Activated effector memory CD4-positive, alpha-beta T cell treated with anti-CD3 and anti-CD28 coated beads, Interleukin-2, amount 50 U/mL, for 16 hours (primary cell): ENCODE measurements around the gene ZC3HAV1L.
"Not testable (repeated sequence)": the region's sequence is repeated elsewhere in the genome, so short reads cannot be mapped to it uniquely, and the experiment has no call there.

Experiments used
- DNase-seq: peaks from one replicate; pipeline ENCODE4 v3.0.0-alpha.2; 2020

The ZC3HAV1L gene

GRCh38 chr7:139011373-139011772 lies 24.5 kb downstream of the ZC3HAV1L start:
- DNase-seq: no peak

DNA sequence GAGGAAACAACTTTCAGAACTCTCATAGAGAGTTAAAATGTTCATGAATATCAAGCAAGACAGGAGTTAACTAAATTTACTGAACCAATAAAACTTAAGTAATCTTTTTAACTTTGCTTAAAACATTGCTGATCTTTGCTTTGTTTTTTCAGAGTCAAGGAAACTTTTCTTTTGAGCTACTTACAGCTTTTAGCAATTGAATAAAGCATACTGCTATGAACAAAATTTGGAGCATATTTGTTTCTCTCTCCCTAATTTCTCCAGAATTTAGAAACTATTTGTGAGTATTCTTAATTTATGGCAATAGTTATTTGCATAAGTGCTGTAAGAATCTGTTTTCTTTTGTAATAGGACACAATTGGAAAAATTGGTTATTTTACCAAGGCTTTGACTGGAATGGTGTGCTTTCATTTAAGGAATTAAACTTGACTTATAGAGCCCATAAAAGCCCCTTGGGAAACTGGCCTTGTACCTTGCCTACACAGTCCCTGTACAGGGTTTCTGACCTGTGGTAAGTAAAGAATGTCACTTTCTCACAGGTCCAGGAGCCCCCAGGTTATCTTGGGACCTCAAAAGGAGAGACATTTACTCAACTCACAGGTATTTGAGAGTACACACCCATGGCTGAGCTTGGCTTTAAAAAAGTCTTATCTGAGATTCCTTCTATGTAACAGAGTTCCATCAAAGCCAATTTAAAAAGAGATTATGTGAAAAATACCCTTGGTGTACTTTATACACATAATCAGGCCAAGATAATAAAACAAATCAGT lies 31.3 kb downstream of the ZC3HAV1L start:
- DNase-seq: no peak

GRCh38 chr7:138999414-138999813 lies 36.4 kb downstream of the ZC3HAV1L start:
- DNase-seq: no peak

- DNase-seq: no peak
Measured at GRCh38 chr7:138992052-138992531, 43.8 kb downstream of the ZC3HAV1L start.

DNA sequence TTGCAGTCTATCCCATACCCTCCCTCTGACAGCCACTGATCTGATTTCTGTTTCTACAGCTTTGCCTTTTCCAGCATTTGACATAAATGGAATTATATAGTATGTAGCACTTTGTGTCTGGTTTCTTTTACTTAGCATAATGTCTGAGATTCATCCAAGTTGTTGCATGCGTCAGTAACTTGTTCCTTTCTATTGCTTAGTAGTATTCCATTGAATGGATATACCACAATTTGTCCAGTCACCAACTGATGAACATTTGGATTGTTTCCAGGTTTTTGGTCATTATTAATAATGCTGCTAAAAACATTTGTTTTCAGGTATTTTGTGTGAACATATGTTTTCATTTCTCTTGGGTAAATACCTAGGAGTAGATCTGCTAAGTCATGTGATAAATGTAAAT lies 48.2 kb downstream of the ZC3HAV1L start:
- DNase-seq: no peak

GRCh38 chr7:138982204-138982623 lies 53.6 kb downstream of the ZC3HAV1L start:
- no peak for DNase-seq

DNA sequence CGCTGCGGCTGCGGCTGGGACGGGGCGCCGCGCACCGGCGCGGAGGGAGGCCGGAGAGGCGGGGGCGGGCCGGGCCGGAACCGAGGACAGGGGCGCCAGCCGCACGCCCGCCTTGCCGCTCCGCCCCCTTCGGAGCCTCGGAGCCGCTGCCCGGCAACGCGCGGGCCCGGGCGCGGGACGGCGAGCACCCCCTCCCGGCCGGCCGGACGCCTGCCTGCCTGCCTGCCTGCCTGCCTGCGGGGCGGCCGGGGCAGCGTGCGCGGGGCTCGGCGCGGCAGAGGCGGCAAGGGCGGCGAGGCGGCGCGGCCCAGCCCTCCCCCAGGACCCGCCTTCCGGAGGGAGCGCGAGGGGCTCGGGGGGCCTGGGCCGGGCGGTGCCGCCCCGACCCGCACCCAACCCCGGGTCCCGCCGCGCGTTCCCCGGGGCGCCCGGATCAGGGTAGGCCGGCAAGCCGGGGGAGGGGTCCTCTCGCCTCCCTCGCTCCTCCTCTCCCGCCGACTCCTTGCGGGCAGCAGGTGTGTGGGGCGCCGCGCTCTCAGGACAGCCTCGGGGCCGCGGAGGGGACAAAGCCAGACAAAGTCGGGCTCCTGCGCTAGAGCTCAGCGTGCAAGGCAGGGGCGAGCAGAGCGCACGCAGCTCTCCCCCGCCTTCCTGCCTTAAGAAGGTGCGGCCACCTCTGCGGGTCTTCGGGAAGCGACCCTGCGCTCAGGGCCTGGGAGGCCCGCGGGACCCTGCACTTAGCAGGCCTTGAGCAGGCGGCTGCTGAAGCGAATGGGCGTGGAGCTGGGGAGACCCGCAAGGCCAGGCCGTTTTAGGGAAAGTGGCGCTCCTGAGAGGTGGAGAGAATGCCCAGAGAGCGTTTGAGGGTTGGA lies 54.3 kb downstream of the ZC3HAV1L start, which contains the start of gene KIAA1549:
KIAA1549 (minus strand) TSS at position 58 of the 872 bp plus-strand sequence. CDS start 120 bp downstream, outside the sequence.
- DNase-seq: peak; percentile 81

DNA sequence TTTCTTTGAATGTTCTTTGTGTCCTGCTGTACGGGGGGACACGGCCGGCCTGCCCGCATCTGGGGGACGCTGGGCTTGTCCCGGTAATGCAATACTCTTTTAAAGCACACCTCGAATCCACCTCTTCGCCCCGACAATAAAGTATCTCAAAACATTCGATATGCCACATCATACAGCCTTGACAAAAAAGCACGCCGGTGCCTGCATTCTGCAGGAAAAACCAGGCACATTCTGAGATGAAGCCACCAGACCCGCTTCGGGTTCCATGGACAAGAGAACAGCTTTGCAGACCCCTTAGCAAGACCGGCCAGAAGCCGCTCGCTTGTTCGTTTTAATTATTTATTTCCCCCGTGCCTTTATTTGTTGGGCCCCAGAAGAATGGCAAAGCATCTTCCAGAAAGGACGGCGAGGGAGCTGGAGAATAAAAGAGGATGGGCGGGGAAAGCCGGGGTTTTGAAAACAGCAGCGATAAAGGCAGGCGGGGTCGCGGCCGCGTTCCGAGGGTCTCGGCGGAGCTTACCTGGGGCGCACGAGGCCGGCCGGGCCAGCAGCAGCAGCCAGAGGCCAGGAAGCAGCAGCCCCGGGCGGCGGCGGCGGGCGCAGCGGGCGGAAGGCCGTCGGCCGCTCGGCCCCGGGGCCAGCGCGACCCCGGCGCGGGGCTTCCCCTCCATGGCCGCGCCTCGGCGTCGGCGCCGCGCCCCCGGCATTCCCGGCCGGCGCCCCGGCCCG lies 55.1 kb downstream of the ZC3HAV1L start:
- DNase-seq: no peak

GRCh38 chr7:138979988-138980562 lies 55.8 kb downstream of the ZC3HAV1L start:
- no peak for DNase-seq

- DNase-seq: no peak
Measured at GRCh38 chr7:138979226-138979979, 56.4 kb downstream of the ZC3HAV1L start.

DNA sequence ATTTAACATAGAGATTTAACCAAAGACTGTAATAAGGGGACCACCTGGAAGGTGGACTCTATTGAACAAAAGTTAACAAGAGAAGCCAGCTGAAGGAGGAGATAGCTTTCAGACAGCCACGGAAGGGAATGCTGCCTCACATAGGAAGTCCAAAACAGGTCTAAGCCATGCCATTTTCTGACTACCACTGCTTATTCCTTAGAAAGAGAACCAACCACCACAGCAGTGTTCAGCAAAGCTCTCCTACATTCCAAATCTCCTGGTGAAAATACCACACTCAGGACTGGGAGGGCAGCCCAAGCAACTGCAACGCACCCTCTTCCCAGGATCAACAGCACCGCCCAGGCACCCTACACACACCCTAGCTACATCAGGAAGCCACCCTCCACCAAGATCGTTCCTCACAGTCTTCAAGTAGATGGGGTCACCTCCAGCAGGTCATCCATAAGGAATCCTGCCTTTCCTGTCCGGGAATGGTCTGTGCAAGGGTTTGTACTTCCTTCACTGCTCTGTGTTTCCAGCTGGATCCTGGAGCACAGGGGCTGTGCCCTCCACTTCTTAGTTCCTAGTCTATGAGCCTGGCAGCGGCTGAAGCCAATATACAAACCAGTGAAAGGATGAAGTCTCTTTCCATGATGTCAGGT lies 57.2 kb downstream of the ZC3HAV1L start:
- no peak for DNase-seq

- not testable (repeated sequence) for DNase-seq
Measured at GRCh38 chr7:138976161-138976560, 59.7 kb downstream of the ZC3HAV1L start.
